Tibial artery (tissue), 4 donors: ENCODE measurements around the gene ZNF207.
A peak's percentile ranks its signal among the peaks of the same experiment; 100 is the strongest.

ENCODE experiments used
- DNase-seq, 2 donors: peaks; one replicate each; pipeline ENCODE4 v3.0.0-alpha.2; 2019
- H3K27ac ChIP-seq, 2 donors: fragments of 200-600 bp; sonication (generic) in 1 of 2; 1 replicate in 1 of 2; 2 replicates in 1 of 2; pipeline ENCODE4 v1.5.1; 2018 to 2019; ENCODE audit warnings: mild to moderate bottlenecking in 1 of 2
- H3K27me3 ChIP-seq, 2 donors: fragments of 200-600 bp; sonication (generic) in 1 of 2; one replicate each; pipeline versions ENCODE4 v1.5.1 to v1.6.0; 2016 to 2019
- H3K36me3 ChIP-seq, 3 donors: fragments of 200-600 bp; sonication (generic) in 2 of 3; one replicate each; pipeline ENCODE4 v1.5.1; 2016 to 2019; ENCODE audit warnings: mild to moderate bottlenecking in 2 of 3
- H3K4me1 ChIP-seq, 4 donors: fragments of 200-600 bp; sonication (generic) in 2 of 4; 1 replicate in 3 of 4; 2 replicates in 1 of 4; pipeline ENCODE4 v1.5.1; 2016 to 2019
- H3K4me3 ChIP-seq, 2 donors: fragments of 200-600 bp; sonication (generic) in 1 of 2; 1 replicate in 1 of 2; 2 replicates in 1 of 2; pipeline ENCODE4 v1.5.1; 2018 to 2019; ENCODE audit warnings: mild to moderate bottlenecking in 2 of 2
- H3K9me3 ChIP-seq, 3 donors: fragments of 200-600 bp; sonication (generic) in 1 of 3; one replicate each; pipeline ENCODE4 v1.5.1; 2016 to 2019
- intact Hi-C: fragments of 100-400 bp; cut with DNase I; formaldehyde crosslinking; loops from one replicate; pipeline ENCODE4 v1.15.0; 2023; ENCODE audit warnings: low total_unique reads
- TF ChIP-seq, protein P1 (sequence below), 2 experiments: fragments of 200-600 bp in 1 of 2; fragments of 450-650 bp in 1 of 2; IDR thresholded peaks; one replicate each; pipeline ENCODE4 v1.5.1; 2017 to 2019; ENCODE audit warnings: antibody characterized with exemption in 2 of 2, mild to moderate bottlenecking in 1 of 2, moderate library complexity in 1 of 2

Gene ZNF207

DNA sequence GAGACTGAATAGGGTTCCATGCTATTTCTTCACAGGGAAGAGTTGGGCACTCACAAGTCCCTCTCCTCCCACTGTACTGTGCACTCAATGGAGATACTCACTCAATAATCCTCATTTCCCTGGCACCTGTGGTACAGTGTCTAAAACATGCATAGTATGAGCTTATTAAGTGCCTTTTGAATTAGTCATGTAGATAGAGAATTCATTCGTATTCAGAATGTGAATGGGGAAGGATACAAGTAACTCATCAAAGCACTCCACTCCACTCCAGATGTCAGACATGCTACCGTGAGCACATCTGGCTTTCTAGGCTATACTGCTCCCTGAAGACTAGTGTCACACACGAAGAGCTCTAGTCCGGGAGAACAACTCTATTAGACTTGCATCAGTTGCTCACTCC is 14.3 kb upstream of the ZNF207 start:
- intact Hi-C loops = no loop called here
- H3K9me3 ChIP-seq = no peaks in the 10 kb centered on the region
- DNase-seq = no peak
- H3K4me3 ChIP-seq = no peak overlapping the region
- H3K27ac ChIP-seq = no peak overlapping the region
- H3K4me1 ChIP-seq = peaks cover 0 to under 1% (median 0%) of the 10 kb centered on the region in 4 donors
- peaks cover 34 to 83% (median 59%) of the 10 kb centered on the region in 3 donors for H3K36me3 ChIP-seq
- TF ChIP-seq, protein P1, sequence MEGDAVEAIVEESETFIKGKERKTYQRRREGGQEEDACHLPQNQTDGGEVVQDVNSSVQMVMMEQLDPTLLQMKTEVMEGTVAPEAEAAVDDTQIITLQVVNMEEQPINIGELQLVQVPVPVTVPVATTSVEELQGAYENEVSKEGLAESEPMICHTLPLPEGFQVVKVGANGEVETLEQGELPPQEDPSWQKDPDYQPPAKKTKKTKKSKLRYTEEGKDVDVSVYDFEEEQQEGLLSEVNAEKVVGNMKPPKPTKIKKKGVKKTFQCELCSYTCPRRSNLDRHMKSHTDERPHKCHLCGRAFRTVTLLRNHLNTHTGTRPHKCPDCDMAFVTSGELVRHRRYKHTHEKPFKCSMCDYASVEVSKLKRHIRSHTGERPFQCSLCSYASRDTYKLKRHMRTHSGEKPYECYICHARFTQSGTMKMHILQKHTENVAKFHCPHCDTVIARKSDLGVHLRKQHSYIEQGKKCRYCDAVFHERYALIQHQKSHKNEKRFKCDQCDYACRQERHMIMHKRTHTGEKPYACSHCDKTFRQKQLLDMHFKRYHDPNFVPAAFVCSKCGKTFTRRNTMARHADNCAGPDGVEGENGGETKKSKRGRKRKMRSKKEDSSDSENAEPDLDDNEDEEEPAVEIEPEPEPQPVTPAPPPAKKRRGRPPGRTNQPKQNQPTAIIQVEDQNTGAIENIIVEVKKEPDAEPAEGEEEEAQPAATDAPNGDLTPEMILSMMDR (IDR thresholded peaks at IDR 0.05) = no peak
- no peaks in the 10 kb centered on the region for H3K27me3 ChIP-seq

GRCh38 chr17:32341141-32341856 is 8.7 kb upstream of the ZNF207 start:
- DNase-seq = no peak
- intact Hi-C loops = no loop called here
- TF ChIP-seq, protein P1 (IDR thresholded peaks at IDR 0.05) = no peak
- H3K4me1 ChIP-seq = peaks cover 0 to 19% (median 9%) of the 10 kb centered on the region in 4 donors
- H3K27ac ChIP-seq = peak overlapping the region; percentile 75 to 76
- H3K9me3 ChIP-seq = no peaks in the 10 kb centered on the region
- H3K4me3 ChIP-seq = peak overlapping the region; percentile 60 to 66
- H3K36me3 ChIP-seq = peaks cover 8 to 33% (median 26%) of the 10 kb centered on the region in 3 donors
- H3K27me3 ChIP-seq = no peaks in the 10 kb centered on the region

DNA sequence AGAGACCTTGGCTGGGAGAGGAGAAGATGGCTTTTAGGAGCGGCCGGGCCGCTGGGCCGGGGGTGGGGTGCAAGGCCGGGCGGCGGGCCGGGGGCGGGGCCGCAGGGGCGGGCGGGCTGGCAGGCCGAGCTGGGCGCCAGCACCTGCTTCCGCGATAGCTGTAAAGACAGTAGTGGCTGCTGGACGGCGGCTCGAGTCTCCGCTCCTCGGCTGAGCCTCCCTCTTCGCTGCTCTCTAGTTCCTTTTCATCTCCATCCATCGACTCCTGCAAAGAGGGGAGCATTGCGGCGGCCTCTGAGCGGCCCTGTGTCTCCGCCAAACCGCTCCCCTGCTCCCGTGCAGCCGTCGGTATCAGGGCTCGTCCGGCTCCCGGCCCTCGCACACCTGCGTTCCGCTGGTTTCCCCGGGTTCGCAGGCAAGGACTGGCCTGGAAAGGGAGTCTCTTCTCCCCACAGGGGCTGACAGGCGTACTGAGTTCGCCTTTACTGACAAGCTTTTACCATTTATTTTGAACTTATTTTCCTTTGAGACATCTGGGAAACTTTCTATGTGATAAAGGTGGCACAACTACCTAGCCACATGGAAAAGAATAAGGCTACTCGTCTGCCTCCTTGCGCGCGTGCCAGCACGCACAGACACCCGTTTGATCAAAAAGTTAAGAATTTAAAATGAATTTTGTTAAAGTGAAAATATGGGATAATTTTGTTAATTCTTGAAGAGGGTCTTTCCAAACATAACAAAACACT is 7.9 kb upstream of the ZNF207 start, which contains the start of gene C17orf75:
Gene C17orf75 (minus strand): TSS at position 317 of the 746 bp plus-strand sequence. CDS start 34 bp downstream, at position 283.
- Histone ChIP-seq H3K9me3 (no peaks in the 10 kb centered on the region), H3K27me3 (no peaks in the 10 kb centered on the region), H3K36me3 (peaks cover 3 to 25% (median 19%) of the 10 kb centered on the region in 3 donors), H3K4me3 (peak within 1 kb of the TSS; percentile 60 to 66), H3K4me1 (peaks cover 0 to 19% (median 9%) of the 10 kb centered on the region in 4 donors), H3K27ac (peak within 1 kb of the TSS; percentile 75 to 76)
- intact Hi-C loops = no loop called here
- TF ChIP-seq, protein P1 (IDR thresholded peaks at IDR 0.05) = no peak
- peak; percentile 59 to 87 for DNase-seq

- Histone ChIP-seq H3K36me3 (peaks cover 0 to 18% (median 12%) of the 10 kb centered on the region in 3 donors), H3K4me1 (peaks cover 0 to 19% (median 9%) of the 10 kb centered on the region in 4 donors), H3K27me3 (no peaks in the 10 kb centered on the region), H3K27ac (peak overlapping the region; percentile 75 to 76), H3K9me3 (no peaks in the 10 kb centered on the region), H3K4me3 (peak overlapping the region; percentile 60 to 66)
- DNase-seq = no peak
- TF ChIP-seq, protein P1 (IDR thresholded peaks at IDR 0.05) = no peak
- intact Hi-C loops = no loop called here
Observed at GRCh38 chr17:32342603-32343325, 7.2 kb upstream of the ZNF207 start.

GRCh38 chr17:32345951-32346600 is 3.9 kb upstream of the ZNF207 start:
- TF ChIP-seq, protein P1 (IDR thresholded peaks at IDR 0.05) = no peak
- Histone ChIP-seq H3K9me3 (no peaks in the 10 kb centered on the region), H3K27ac (no peak overlapping the region), H3K36me3 (no peaks in the 10 kb centered on the region), H3K27me3 (no peaks in the 10 kb centered on the region), H3K4me3 (no peak overlapping the region), H3K4me1 (peaks cover 0 to 22% (median 15%) of the 10 kb centered on the region in 4 donors)
- intact Hi-C loops = no loop called here
- no peak for DNase-seq
